Erythroblast (primary cell): Measurements from ENCODE around the gene PRKAR2B.

Experiments used
- DNase-seq, 2 experiments: peaks; one replicate each; lab custom pipeline; 2025; lab: John Stamatoyannopoulos, UW
- GATA1 ChIP-seq: IDR thresholded peaks from 2 replicates; pipeline ENCODE4 v1.6.1; 2011; ENCODE audit warnings: low read depth, mild to moderate bottlenecking, control low read depth, low read length, moderate library complexity
- POLR2A ChIP-seq: IDR thresholded peaks from 2 replicates; pipeline ENCODE4 v1.6.1; 2011; ENCODE audit warnings: mild to moderate bottlenecking, low read length

Gene PRKAR2B

DNA sequence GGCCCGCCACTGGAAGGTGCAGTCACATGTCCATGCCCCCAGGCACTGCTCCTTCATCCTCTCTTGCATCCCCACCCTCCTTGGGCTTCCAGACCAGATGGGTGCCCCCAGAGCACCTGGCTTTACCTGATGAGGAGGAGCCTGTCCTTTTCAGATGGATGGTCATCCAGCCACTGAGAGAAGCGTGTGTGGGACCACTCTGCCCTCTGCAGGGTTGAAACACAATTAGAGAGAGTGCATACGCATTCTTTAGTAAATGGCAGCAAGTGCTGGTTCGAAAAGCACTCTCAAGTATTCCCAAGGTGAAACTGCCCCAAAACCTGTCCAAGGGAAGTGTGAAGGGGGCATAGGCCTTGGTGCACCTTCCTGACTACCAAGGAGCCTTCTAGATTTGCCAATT lies 165.9 kb downstream of the PRKAR2B start:
- no peak for TF ChIP-seq GATA1
- no peak for TF ChIP-seq POLR2A
- DNase-seq, result no peak
